Gastrocnemius medialis (tissue), 4 donors: ENCODE measurements around the gene GPR37L1.

Source experiments
- POLR2A ChIP-seq, 2 donors: fragments of 450-650 bp; IDR thresholded peaks; one replicate each; pipeline ENCODE4 v1.6.1; 2017; ENCODE audit warnings: antibody characterized with exemption in 2 of 2, mild to moderate bottlenecking in 2 of 2, moderate library complexity in 2 of 2
- TF ChIP-seq, protein P1 (sequence below), 5 experiments: fragments of 450-650 bp in 3 of 5; fragments of 200-600 bp in 2 of 5; sonication (generic) in 2 of 5; IDR thresholded peaks in 4 of 5; conservative IDR thresholded peaks in 1 of 5; 1 replicate in 4 of 5; 2 replicates in 1 of 5; pipeline ENCODE4 v1.5.1; 2016 to 2019; ENCODE audit warnings: antibody characterized with exemption in 5 of 5, mild to moderate bottlenecking in 3 of 5, moderate library complexity in 3 of 5

DNA sequence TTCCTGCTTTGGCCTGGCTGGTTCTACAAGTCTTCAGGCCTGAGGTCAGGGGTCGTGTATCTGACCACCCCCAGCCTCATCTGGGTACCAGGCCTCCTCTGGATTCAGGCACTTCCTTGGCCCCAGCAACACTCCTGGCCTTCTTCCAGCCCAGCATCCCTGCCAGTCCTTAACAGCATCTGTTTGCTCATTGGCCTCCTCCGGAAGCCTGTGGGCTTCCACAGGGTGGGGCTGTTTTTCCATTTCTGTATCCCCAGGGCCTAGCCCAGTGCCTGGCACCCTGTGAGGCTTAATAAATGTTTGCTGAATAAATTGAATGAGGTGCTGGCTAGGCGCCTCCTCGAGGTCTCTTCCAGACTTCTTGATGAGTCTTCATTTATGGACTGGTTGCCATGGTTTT is 21.5 kb upstream of the GPR37L1 start:
- TF ChIP-seq POLR2A (IDR thresholded peaks at IDR 0.05) = no peak
- TF ChIP-seq, protein P1, sequence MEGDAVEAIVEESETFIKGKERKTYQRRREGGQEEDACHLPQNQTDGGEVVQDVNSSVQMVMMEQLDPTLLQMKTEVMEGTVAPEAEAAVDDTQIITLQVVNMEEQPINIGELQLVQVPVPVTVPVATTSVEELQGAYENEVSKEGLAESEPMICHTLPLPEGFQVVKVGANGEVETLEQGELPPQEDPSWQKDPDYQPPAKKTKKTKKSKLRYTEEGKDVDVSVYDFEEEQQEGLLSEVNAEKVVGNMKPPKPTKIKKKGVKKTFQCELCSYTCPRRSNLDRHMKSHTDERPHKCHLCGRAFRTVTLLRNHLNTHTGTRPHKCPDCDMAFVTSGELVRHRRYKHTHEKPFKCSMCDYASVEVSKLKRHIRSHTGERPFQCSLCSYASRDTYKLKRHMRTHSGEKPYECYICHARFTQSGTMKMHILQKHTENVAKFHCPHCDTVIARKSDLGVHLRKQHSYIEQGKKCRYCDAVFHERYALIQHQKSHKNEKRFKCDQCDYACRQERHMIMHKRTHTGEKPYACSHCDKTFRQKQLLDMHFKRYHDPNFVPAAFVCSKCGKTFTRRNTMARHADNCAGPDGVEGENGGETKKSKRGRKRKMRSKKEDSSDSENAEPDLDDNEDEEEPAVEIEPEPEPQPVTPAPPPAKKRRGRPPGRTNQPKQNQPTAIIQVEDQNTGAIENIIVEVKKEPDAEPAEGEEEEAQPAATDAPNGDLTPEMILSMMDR (IDR thresholded peaks at IDR 0.05 in 4 of 5, conservative IDR thresholded peaks at IDR 0.05 in 1 of 5) = no peak
